Neural crest cell (in vitro differentiated cells): Measurements from ENCODE around the gene FBH1. TPM values are rescaled to one million over a fixed set of nuclear protein-coding genes. Genes with fewer than 3 reads are reported as not detected.
A peak's percentile ranks its signal among the peaks of the same experiment; 100 is the strongest.

Source experiments
- DNase-seq: peaks from one replicate; pipeline ENCODE4 v3.0.0; 2021; ENCODE audit warnings: low read depth, mixed read lengths, low spot score
- H3K27ac Mint-ChIP-seq: one replicate; pipeline ENCODE4 v1.8.0; 2021; ENCODE audit warnings: mild to moderate bottlenecking, mixed read lengths; ENCODE audit not compliant: unreplicated experiment
- H3K27me3 Mint-ChIP-seq: 2 replicates; pipeline ENCODE4 v1.8.0; 2021; ENCODE audit warnings: low read depth, mild to moderate bottlenecking, mixed read lengths
- H3K36me3 Mint-ChIP-seq: 2 replicates; pipeline ENCODE4 v1.8.0; 2021; ENCODE audit warnings: low read depth, mild to moderate bottlenecking, mixed read lengths
- H3K4me1 Mint-ChIP-seq: 2 replicates; pipeline ENCODE4 v1.8.0; 2021; ENCODE audit warnings: mixed read lengths
- H3K4me3 Mint-ChIP-seq: one replicate; pipeline ENCODE4 v1.8.0; 2021; ENCODE audit warnings: mild to moderate bottlenecking, mixed read lengths
- H3K9me3 Mint-ChIP-seq: 2 replicates; pipeline ENCODE4 v1.8.0; 2021; ENCODE audit warnings: mixed read lengths
- CTCF ChIP-seq: fragments of 200-600 bp; sonication (generic); conservative IDR thresholded peaks from 2 replicates; pipeline ENCODE4 v1.5.0; 2021; ENCODE audit warnings: antibody characterized with exemption, mild to moderate bottlenecking
- total RNA-seq: library from RNA; stranded (reverse); gene quantifications from 2 replicates; pipeline ENCODE4 v1.2.1, GENCODE V29; 2021

Gene FBH1
- total RNA-seq, 1 donor from 2014 or later: 73.7 TPM

GRCh38 chr10:5887029-5887428, 3.0 kb upstream of the FBH1 start:
- peaks cover 16% of the 10 kb centered on the region for H3K36me3 Mint-ChIP-seq
- TF ChIP-seq CTCF: no peak
- no peaks in the 10 kb centered on the region for H3K9me3 Mint-ChIP-seq
- no peak overlapping the region for H3K27ac Mint-ChIP-seq
- no peaks in the 10 kb centered on the region for H3K27me3 Mint-ChIP-seq
- peak overlapping the region; percentile 64 for H3K4me3 Mint-ChIP-seq
- DNase-seq: no peak
- peaks cover 31% of the 10 kb centered on the region for H3K4me1 Mint-ChIP-seq

- Mint-ChIP-seq H3K27me3 (no peaks in the 10 kb centered on the region), H3K4me3 (peak overlapping the region; percentile 93), H3K27ac (no peak overlapping the region), H3K9me3 (no peaks in the 10 kb centered on the region), H3K36me3 (peaks cover 15% of the 10 kb centered on the region), H3K4me1 (peaks cover 38% of the 10 kb centered on the region)
- no peak for DNase-seq
- no peak for TF ChIP-seq CTCF
These were observed 2.4 kb upstream of the FBH1 start for GRCh38 chr10:5887641-5888040.

GRCh38 chr10:5888351-5888750, 1.7 kb upstream of the FBH1 start:
- Mint-ChIP-seq H3K36me3 (peaks cover 10% of the 10 kb centered on the region), H3K4me1 (peaks cover 39% of the 10 kb centered on the region), H3K27me3 (no peaks in the 10 kb centered on the region), H3K27ac (peak overlapping the region; percentile 40), H3K4me3 (peak overlapping the region; percentile 93), H3K9me3 (no peaks in the 10 kb centered on the region)
- TF ChIP-seq CTCF: no peak
- DNase-seq: no peak

GRCh38 chr10:5888843-5889623, 1.0 kb upstream of the FBH1 start:
- Mint-ChIP-seq H3K36me3 (peaks cover 10% of the 10 kb centered on the region), H3K4me1 (peaks cover 39% of the 10 kb centered on the region), H3K27ac (peak overlapping the region; percentile 40), H3K9me3 (no peaks in the 10 kb centered on the region), H3K27me3 (no peaks in the 10 kb centered on the region), H3K4me3 (peak overlapping the region; percentile 93)
- DNase-seq: peak; percentile 32
- no peak for TF ChIP-seq CTCF

- peak; percentile 14 for DNase-seq
- TF ChIP-seq CTCF: no peak
- Mint-ChIP-seq H3K36me3 (peaks cover 11% of the 10 kb centered on the region), H3K27ac (peak overlapping the region; percentile 15), H3K4me3 (peak overlapping the region; percentile 91), H3K27me3 (no peaks in the 10 kb centered on the region), H3K4me1 (peaks cover 39% of the 10 kb centered on the region), H3K9me3 (no peaks in the 10 kb centered on the region)
These were observed 441 bp downstream of the FBH1 start for GRCh38 chr10:5890452-5890915.
